Esophagus (tissue), 2 donors: Measurements from ENCODE around the gene SRL. TPM values are rescaled to one million over a fixed set of nuclear protein-coding genes. Genes with fewer than 3 reads are reported as not detected.

Experiments
- H3K27ac ChIP-seq, 2 donors: one replicate each; pipeline ENCODE4 v1.5.1; 2013; ENCODE audit warnings: low read depth in 2 of 2, mild to moderate bottlenecking in 2 of 2, inconsistent platforms in 1 of 2, low read length in 1 of 2, moderate library complexity in 1 of 2
- H3K27me3 ChIP-seq, 2 donors: one replicate each; pipeline ENCODE4 v1.6.1; 2013; ENCODE audit warnings: low read length in 2 of 2, control low read depth in 1 of 2, mild to moderate bottlenecking in 1 of 2; ENCODE audit not compliant: insufficient read depth in 2 of 2, control insufficient read depth in 1 of 2
- H3K36me3 ChIP-seq, 2 donors: one replicate each; pipeline ENCODE4 v1.6.1; 2013; ENCODE audit warnings: low read length in 1 of 2; ENCODE audit not compliant: control insufficient read depth in 2 of 2, insufficient read depth in 2 of 2
- H3K4me1 ChIP-seq, 2 donors: one replicate each; pipeline ENCODE4 v1.6.1; 2013; ENCODE audit warnings: low read length in 1 of 2; ENCODE audit not compliant: control insufficient read depth in 2 of 2, insufficient read depth in 2 of 2
- H3K4me3 ChIP-seq, 2 donors: one replicate each; pipeline ENCODE4 v1.5.1; 2013; ENCODE audit warnings: low read length in 2 of 2, mild to moderate bottlenecking in 2 of 2, low read depth in 1 of 2, moderate library complexity in 1 of 2
- H3K9me3 ChIP-seq, 2 donors: one replicate each; pipeline ENCODE4 v1.6.1; 2013; ENCODE audit warnings: mild to moderate bottlenecking in 2 of 2, low read depth in 1 of 2, low read length in 1 of 2, moderate library complexity in 1 of 2; ENCODE audit not compliant: control insufficient read depth in 2 of 2, insufficient read depth in 1 of 2
- WGBS, 2 donors: extraction: QIAGEN DNeasy Blood & Tissue Kit; methylation state at CpG; one replicate each; pipeline ENCODE4 v1.1.7; 2013; 5-methylcytosine and 5-hydroxymethylcytosine counted together
- polyA plus RNA-seq, 2 donors: library from polyadenylated mRNA; stranded (reverse); fragments of 200-250 nt; gene quantifications; one replicate each; pipeline ENCODE4 v1.2.3, GENCODE V29; 2013
- donor health status: healthy with polysubstance abuse.
- donor health status: Bipolar disorder and iron deficiency.

The SRL gene
- polyA plus RNA-seq, 2 donors, result 0.16 to 0.22 TPM

DNA sequence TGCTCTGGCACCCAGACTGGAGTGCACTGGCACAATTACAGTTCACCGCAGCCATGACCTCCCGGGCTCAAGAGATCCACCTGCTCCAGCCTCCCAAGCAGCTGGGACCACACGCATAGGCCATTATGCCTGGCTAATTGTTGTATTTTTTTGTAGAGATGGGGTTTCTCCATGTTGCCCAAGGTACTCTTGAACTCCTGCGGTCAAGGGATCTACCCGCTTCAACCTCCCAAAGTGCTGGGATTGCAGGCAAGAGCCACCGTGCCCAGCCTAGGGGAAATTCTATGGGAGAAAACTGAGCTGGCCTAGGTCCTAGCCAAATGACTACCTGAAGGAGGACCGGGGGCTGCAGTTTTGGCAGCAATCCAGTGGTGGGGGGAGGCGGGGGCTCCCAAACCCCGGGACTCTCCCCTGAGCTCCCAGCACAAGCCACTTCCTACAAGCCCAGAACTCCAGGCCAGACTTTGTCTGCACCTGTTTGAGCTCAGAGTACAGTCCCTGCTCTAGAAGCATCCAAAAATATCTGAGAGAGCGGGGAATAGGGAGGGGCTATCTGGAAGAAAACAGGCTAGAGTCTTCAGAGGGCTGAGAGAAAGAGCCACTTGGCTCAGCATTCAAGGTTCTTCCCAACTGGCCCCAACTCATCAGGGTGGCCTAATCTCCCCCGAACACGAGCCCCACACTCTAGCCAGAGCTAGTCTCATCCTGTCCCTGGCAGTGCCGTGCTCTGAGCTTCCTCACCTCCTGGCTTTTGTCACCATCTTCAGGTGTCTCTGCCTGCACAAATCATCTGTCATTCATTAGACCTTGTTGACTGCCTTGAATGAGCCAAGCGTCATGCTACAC is 9.1 kb downstream of the SRL start:
- Histone ChIP-seq H3K4me1 (no peaks in the 10 kb centered on the region), H3K9me3 (no peaks in the 10 kb centered on the region), H3K27ac (no peak overlapping the region), H3K27me3 (no peaks in the 10 kb centered on the region), H3K4me3 (no peak overlapping the region), H3K36me3 (no peaks in the 10 kb centered on the region)
- 59 to 74% methylated on average over 14 of the region's 14 CpGs for WGBS, 2 donors

DNA sequence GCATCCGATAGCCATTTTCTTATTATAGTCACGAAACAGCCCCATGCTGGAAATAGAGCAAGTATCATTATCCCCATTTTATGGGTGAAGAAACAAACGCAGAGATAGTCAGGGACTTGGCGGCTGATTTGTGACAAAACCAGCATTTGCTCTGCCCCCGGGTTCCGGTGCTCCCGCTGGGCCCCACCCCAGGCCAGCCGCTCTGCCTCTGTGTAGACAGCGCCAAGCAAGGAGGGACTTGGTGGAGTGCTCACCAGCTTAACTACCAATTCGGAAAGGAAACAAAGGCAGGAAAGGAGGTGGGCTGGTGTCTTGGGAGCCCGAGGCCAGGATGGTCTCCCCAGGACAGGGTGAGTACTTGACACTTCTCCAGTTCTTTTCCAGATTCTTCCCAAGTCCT is 10.0 kb downstream of the SRL start:
- Histone ChIP-seq H3K36me3 (no peaks in the 10 kb centered on the region), H3K27ac (no peak overlapping the region), H3K4me1 (no peaks in the 10 kb centered on the region), H3K27me3 (no peaks in the 10 kb centered on the region), H3K4me3 (no peak overlapping the region), H3K9me3 (no peaks in the 10 kb centered on the region)
- WGBS, 2 donors, result 84 to 86% methylated on average over 11 of the region's 11 CpGs

DNA sequence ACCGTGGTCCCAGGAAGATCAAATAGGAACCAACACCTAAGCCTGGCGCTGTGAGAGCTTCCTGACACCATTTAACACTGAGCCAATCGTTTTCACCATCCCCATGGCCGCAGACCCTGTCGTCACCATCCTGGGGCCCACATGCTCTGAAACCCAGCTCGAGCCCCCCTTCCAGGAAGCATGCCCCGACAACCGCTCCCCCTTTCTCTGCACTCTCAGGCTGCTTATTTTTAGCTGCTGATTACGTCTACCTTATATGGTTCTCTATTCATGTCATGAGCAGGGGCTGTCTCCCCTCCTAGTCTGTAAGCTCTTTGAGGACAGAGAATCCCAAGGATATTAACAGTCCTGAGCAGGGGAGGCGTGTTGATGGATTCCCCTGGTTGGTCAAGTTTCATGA is 10.5 kb downstream of the SRL start:
- H3K9me3 ChIP-seq, result no peaks in the 10 kb centered on the region
- H3K27me3 ChIP-seq, result no peaks in the 10 kb centered on the region
- H3K4me3 ChIP-seq, result no peak overlapping the region
- no peaks in the 10 kb centered on the region for H3K4me1 ChIP-seq
- no peaks in the 10 kb centered on the region for H3K36me3 ChIP-seq
- H3K27ac ChIP-seq, result no peak overlapping the region
- 78% methylated on average over 10 of the region's 10 CpGs for WGBS, 2 donors

DNA sequence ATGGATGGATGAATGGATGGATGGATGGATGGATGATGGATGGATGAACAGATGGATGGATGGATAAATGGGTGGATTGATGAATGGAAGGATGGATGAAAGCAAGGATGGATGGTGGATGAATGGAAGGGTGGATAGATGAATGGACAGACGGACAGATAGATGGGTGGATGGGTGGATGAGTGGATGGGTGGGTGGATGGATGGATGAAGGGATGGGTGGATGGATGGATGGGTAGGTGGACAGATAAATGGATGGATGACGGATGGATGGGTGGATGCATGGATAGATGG is 14.9 kb downstream of the SRL start:
- Histone ChIP-seq H3K27ac (no peak overlapping the region), H3K36me3 (no peaks in the 10 kb centered on the region), H3K27me3 (no peaks in the 10 kb centered on the region), H3K4me1 (no peaks in the 10 kb centered on the region), H3K4me3 (no peak overlapping the region), H3K9me3 (no peaks in the 10 kb centered on the region)
- 90 to 91% methylated on average over 2 of the region's 2 CpGs for WGBS, 2 donors

DNA sequence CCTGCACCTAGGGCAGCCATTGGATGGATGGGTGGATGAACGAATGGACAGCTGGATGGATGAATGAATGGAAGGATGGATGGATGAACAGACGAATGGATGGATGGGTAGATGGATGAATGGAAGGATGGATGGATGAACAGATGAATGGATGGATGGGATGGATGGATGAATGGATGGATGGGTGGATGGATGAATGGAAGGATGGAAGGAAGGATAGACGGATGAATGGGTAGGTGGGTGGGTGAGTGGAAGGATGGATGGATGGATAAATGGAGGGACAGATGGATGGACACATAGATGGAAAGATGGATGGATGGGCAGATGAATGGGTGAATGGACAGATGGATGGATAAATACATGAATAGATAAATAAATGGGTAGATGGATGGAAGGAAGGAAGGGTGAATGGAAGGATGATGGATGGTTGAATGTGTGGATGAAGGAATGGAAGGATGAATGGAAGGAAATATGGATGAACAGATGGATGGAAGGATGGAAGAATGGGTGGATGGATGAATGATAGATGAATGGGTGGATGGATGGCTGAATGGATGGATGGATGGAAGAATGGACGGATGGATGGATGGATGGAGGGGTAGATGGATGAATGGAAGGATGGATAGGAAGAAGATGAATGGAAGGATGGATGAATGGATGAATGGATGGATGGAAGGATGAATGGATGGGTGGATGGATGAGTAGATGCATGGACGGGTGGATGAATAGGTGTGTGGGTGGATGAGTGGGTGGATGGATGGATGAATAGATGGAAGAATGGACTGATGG is 15.4 kb downstream of the SRL start:
- H3K27me3 ChIP-seq, result no peaks in the 10 kb centered on the region
- no peaks in the 10 kb centered on the region for H3K36me3 ChIP-seq
- no peak overlapping the region for H3K27ac ChIP-seq
- H3K9me3 ChIP-seq, result no peaks in the 10 kb centered on the region
- 82% methylated on average over 5 of the region's 5 CpGs for WGBS, 2 donors
- H3K4me3 ChIP-seq, result no peak overlapping the region
- no peaks in the 10 kb centered on the region for H3K4me1 ChIP-seq

DNA sequence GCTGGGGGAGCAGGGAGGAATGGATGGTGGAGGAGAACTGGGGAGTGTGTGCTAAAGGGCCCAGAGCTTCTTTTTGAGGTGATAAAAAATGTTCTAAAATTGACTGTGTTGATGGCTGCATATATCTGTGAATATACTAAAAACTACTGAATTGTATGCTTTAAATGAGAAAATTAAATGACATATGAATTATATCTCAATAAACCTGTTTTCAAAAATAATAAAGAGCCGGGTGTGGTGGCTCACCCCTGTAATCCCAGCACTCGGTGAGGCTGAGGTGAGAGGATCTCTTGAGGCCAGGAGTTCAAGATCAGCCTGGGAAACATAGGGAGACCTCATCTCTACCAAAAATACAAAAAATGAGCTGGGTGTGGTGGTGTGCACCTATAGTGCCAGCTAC is 16.8 kb downstream of the SRL start:
- H3K27me3 ChIP-seq, result no peaks in the 10 kb centered on the region
- H3K9me3 ChIP-seq, result no peaks in the 10 kb centered on the region
- no peak overlapping the region for H3K4me3 ChIP-seq
- H3K36me3 ChIP-seq, result no peaks in the 10 kb centered on the region
- WGBS, 2 donors, result 81 to 86% methylated on average over 2 of the region's 2 CpGs
- H3K27ac ChIP-seq, result no peak overlapping the region
- H3K4me1 ChIP-seq, result no peaks in the 10 kb centered on the region

DNA sequence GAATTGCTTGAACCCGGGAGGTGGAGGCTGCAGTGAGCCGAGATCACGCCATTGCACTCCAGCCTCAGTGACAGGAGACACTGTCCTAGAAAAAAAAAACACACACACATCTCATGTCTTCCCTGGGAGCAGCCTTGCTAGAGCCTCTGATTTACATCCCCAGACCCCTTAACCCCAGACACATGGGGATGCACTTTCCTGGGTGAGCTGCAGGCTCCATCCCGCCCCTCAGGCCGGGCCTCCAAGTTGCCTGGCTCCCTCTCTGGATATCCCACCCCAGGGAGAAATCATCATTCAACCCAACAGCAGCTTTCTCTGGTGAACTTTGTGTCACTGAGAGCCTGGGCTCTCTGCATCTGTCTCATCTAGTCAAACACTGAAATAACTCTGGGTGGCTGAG is 21.5 kb downstream of the SRL start:
- Histone ChIP-seq H3K36me3 (no peaks in the 10 kb centered on the region), H3K27ac (no peak overlapping the region), H3K4me3 (no peak overlapping the region), H3K4me1 (peaks cover 2% of the 10 kb centered on the region in 2 donors), H3K9me3 (no peaks in the 10 kb centered on the region), H3K27me3 (no peaks in the 10 kb centered on the region)
- 89 to 90% methylated on average over 5 of the region's 5 CpGs for WGBS, 2 donors

DNA sequence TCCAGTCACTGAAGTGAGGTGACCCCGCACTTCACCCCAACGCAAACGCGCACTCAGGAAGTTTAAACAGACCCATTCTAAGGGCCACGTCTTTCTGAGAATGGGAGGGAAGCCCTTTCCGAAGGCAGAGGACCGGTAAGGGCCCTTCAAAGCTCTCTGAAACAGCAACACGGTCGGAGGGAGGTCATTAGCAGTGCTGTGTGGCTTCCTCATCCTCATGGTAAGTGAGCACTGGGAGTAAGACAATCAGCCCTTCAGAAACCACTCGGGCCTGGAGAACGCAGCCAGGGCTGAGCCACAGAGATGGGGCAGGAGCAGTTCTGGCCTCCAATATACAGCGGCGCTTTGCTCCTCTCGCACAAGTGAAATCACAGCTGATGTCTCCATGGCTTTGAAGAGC is 23.7 kb downstream of the SRL start:
- no peak overlapping the region for H3K27ac ChIP-seq
- no peak overlapping the region for H3K4me3 ChIP-seq
- H3K9me3 ChIP-seq, result no peaks in the 10 kb centered on the region
- WGBS, 2 donors, result 74 to 76% methylated on average over 14 of the region's 14 CpGs
- H3K27me3 ChIP-seq, result no peaks in the 10 kb centered on the region
- H3K4me1 ChIP-seq, result peaks cover 4 to 12% of the 10 kb centered on the region in 2 donors
- H3K36me3 ChIP-seq, result no peaks in the 10 kb centered on the region

DNA sequence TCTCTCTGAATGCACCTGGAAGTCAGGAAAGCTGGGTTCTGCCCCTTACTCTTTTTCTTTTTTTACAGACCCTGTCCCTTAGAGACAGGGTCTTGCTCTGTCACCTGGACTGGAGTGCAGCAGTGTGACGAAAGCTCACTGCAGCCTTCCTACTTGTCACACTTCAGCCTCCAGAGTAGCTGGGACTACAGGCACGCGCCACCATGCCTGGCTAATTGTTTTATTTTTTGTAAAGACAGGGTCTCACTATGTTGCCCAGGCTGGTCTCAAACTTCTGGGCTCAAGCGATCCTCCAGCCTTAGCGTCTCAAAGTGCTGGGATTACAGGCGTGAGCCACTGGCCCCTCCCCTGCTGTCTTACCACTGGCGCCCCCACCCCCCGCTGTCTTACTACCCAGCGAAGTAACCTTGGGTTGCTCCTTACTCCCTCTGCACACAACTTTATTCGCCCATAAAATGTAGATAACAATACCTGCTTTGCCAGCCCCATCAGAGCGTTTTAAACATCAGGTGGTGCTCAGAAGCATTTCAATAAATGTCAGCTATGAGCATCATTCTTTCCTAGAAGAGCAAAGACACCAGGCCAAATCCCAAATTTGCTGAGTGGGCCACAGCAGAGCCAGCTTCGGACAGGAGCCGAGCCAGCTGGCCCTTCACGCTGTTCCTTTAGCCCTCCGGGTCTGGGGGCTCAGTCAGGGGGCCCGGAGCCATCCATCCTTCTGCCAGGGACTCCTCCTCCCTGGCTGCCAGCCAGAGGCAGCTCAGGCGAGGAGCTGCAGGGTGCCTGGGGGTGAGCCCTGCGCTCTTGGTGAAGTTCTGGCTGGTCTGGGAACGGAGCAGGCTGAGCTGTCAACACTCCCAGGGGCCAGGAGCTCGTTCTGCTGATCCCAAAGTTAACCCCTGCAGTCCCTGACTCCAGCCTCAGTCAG is 24.4 kb downstream of the SRL start:
- H3K36me3 ChIP-seq, result no peaks in the 10 kb centered on the region
- H3K4me3 ChIP-seq, result no peak overlapping the region
- no peak overlapping the region for H3K27ac ChIP-seq
- no peaks in the 10 kb centered on the region for H3K9me3 ChIP-seq
- H3K4me1 ChIP-seq, result peaks cover 4 to 12% of the 10 kb centered on the region in 2 donors
- no peaks in the 10 kb centered on the region for H3K27me3 ChIP-seq
- 49 to 50% methylated on average over 20 of the region's 20 CpGs for WGBS, 2 donors
